Thoracic aorta (tissue), 2 donors: ENCODE results near the gene HJURP. TPM values are rescaled to one million over a fixed set of nuclear protein-coding genes. Genes with fewer than 3 reads are reported as not detected.

Experiments
- ATAC-seq: fragments of 150-250 bp; one replicate; pipeline ENCODE4 v1.8.0; 2017; ENCODE audit warnings: low read depth; ENCODE audit not compliant: insufficient number of reproducible peaks, low FRiP score
- DNase-seq: peaks from one replicate; pipeline ENCODE4 v3.0.0-alpha.2; 2020; ENCODE audit warnings: low spot score
- H3K27ac ChIP-seq, 2 donors: fragments of 200-600 bp; sonication (generic); 1 replicate in 1 of 2; 2 replicates in 1 of 2; pipeline ENCODE4 v1.5.1; 2016; ENCODE audit warnings: mild to moderate bottlenecking in 2 of 2, moderate library complexity in 2 of 2
- H3K27me3 ChIP-seq: fragments of 200-600 bp; sonication (generic); replicated peaks from 2 replicates; pipeline ENCODE4 v1.6.0; 2016; ENCODE audit warnings: mild to moderate bottlenecking; ENCODE audit not compliant: insufficient read depth
- H3K36me3 ChIP-seq: fragments of 200-600 bp; sonication (generic); one replicate; pipeline ENCODE4 v1.5.1; 2016
- H3K4me1 ChIP-seq, 2 donors: fragments of 200-600 bp; sonication (generic); 1 replicate in 1 of 2; 2 replicates in 1 of 2; pipeline versions ENCODE4 v1.5.1 to v1.6.0; 2016; ENCODE audit warnings: low read depth in 2 of 2, mild to moderate bottlenecking in 1 of 2; ENCODE audit not compliant: control insufficient read depth in 1 of 2
- H3K4me3 ChIP-seq: fragments of 200-600 bp; sonication (generic); 2 replicates; pipeline ENCODE4 v1.5.1; 2016; ENCODE audit warnings: mild to moderate bottlenecking
- H3K9me3 ChIP-seq: fragments of 200-600 bp; sonication (generic); 2 replicates; pipeline ENCODE4 v1.5.1; 2016
- total RNA-seq, 2 donors: library from RNA; depleted of rRNA; stranded (reverse); fragments of >200 nt; gene quantifications; one replicate each; pipeline versions ENCODE4 v1.1.0 to v1.2.3, GENCODE V29; 2016
- TF ChIP-seq, protein P1 (sequence below): fragments of 200-600 bp; sonication (generic); IDR thresholded peaks from one replicate; pipeline ENCODE4 v1.5.1; 2019; ENCODE audit warnings: antibody characterized with exemption

Gene HJURP
- total RNA-seq, 2 donors from 2014 or later, result 0.95 to 1.6 TPM

DNA sequence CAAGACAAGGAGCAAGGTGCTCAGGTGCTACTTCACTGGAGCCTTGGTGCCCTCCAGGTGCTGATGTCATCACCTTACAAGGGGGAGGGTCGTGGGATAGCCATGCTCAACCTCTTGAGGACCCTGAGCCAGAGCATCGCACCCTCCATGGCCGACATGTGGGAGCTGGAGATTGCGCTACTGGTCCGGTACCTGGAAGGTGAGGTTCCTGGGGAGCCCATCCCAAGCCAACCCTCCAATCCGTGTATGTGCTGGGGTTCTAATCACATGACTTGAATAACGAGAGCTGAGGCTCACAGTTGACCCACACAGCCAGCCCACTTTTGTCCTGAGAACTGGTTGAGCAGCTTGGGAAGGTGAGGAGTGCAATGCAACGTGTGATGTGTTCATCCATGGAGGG is 50.3 kb downstream of the HJURP start:
- Histone ChIP-seq H3K27ac (no peak overlapping the region), H3K4me3 (no peak overlapping the region), H3K36me3 (no peaks in the 10 kb centered on the region), H3K9me3 (no peaks in the 10 kb centered on the region), H3K4me1 (no peaks in the 10 kb centered on the region), H3K27me3 (no peaks in the 10 kb centered on the region)
- ATAC-seq, result no peak
- TF ChIP-seq, protein P1, sequence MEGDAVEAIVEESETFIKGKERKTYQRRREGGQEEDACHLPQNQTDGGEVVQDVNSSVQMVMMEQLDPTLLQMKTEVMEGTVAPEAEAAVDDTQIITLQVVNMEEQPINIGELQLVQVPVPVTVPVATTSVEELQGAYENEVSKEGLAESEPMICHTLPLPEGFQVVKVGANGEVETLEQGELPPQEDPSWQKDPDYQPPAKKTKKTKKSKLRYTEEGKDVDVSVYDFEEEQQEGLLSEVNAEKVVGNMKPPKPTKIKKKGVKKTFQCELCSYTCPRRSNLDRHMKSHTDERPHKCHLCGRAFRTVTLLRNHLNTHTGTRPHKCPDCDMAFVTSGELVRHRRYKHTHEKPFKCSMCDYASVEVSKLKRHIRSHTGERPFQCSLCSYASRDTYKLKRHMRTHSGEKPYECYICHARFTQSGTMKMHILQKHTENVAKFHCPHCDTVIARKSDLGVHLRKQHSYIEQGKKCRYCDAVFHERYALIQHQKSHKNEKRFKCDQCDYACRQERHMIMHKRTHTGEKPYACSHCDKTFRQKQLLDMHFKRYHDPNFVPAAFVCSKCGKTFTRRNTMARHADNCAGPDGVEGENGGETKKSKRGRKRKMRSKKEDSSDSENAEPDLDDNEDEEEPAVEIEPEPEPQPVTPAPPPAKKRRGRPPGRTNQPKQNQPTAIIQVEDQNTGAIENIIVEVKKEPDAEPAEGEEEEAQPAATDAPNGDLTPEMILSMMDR, result no peak
- DNase-seq, result no peak

DNA sequence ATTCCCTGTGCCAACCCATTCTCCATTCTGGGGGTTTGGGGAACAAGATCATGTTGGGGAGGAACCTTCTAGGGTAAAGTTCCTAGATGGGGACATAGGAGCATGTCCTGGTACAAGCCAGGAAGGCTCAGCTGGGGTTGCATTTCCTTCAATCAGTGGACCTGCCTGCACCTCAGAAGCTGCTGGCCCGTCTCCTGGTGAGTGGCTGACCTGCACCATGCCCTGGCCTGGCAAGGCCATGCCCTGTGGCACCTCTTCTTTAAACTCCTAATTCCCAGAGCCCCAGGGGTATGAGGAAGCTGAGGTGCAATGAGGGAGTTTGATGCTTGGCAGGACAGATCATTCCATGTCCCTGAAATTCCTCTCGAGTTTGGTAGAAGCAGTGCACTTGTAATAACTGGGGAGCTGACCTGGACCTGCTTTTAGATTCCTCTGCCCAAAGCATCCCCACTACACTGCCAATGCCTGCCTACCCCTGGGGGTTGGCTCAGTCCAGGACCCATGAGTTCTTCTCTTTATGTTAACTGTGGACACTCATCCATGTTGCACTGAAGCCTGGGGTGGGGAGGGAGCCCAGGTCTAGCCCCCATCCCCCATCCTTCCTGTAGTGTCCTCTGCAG is 50.9 kb downstream of the HJURP start:
- no peak overlapping the region for H3K27ac ChIP-seq
- no peak overlapping the region for H3K4me3 ChIP-seq
- H3K36me3 ChIP-seq, result no peaks in the 10 kb centered on the region
- H3K27me3 ChIP-seq, result no peaks in the 10 kb centered on the region
- ATAC-seq (no peak), DNase-seq (no peak)
- TF ChIP-seq, protein P1, result no peak
- H3K4me1 ChIP-seq, result no peaks in the 10 kb centered on the region
- H3K9me3 ChIP-seq, result no peaks in the 10 kb centered on the region

DNA sequence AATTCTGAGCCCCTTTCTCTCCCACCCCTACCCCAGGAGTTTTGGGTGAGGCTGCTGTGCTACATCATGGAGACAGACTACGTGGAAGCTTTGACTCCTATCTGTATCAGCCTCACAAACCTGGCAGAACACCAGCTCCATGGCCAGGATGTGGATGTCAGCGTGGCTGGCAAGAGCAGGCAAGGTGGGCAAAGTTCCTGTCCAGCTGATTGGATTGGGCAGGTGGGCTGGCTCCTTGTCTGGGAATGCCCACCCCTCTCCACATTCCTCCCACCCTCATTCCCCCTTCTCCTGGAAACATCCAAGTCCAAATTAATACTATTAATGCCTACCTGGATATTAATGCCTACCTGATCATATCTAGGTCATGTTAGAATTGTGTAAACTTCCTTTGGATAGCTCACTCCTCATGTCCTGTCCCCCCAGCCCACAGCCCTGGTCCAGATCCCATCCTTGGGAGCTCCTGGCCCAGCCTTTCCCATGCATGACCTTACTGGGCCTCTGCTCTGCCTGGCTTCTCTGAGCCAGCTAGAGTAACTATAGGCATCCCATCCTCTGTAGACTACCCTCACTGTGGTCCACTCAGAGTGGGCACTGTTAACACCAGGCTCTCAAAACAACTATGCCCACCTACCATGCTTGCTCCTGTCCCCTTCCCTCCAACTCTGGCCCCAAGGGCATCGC is 52.1 kb downstream of the HJURP start:
- TF ChIP-seq, protein P1, result no peak
- ATAC-seq (no peak), DNase-seq (no peak)
- Histone ChIP-seq H3K36me3 (no peaks in the 10 kb centered on the region), H3K9me3 (no peaks in the 10 kb centered on the region), H3K4me1 (no peaks in the 10 kb centered on the region), H3K27ac (no peak overlapping the region), H3K4me3 (no peak overlapping the region), H3K27me3 (no peaks in the 10 kb centered on the region)

DNA sequence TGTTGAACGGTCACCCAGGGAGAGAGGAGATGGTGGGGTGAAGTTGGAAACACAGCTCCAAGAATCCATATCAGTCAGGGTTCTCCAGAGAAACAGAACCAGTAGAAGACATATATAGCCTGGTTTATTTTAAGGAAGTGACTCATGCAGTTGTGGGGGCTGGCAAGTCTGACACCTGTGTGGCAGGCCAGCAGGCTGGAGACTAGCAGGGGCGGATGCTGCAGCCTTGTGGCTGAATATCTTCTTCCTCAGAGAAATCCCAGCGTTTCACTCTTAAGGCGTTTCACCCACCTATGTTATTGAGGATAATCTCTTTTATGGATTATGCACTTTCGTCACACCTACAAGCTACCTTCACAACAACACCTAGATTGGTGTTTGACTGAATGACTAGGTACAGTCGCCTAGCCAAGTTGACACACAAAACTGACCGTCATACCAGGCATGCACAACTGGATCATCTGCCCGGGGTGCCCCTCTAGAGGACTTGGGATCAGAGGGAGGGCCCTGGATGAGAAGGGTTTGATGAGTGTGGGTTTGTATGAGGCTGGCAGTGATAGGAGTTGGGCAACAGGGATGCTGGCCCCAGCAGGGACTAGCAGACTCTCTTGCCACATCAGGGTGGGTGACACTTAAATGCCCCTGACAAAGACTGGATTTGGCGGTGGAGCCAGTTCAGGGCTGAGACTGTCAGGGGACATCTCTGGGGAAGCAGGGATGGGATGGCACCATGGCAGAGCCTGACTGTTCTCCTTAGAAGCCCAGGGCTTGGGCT is 52.8 kb downstream of the HJURP start:
- no peak overlapping the region for H3K27ac ChIP-seq
- no peaks in the 10 kb centered on the region for H3K9me3 ChIP-seq
- TF ChIP-seq, protein P1, result no peak
- no peaks in the 10 kb centered on the region for H3K36me3 ChIP-seq
- ATAC-seq, result no peak
- H3K4me3 ChIP-seq, result no peak overlapping the region
- DNase-seq, result no peak
- no peaks in the 10 kb centered on the region for H3K27me3 ChIP-seq
- no peaks in the 10 kb centered on the region for H3K4me1 ChIP-seq

DNA sequence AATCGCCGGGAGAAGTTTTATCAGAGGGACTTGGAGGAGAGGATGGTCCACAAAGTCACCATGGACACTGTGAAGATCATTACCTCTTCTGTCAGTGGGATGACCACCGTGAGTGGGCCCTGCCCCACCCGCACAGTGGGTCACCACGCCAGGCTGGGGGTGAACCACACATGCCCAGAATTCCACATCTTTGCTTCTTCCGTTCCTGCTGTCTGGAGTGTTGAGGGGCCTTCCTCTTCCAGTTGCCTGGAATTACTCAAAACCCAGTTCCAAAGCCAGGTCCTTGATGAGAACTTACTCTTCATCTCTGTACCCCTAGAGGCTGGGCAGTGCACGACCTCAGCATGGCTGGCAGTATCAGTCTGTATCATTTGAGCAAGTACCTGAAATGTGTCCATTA is 54.1 kb downstream of the HJURP start:
- no peaks in the 10 kb centered on the region for H3K27me3 ChIP-seq
- no peak for DNase-seq
- H3K27ac ChIP-seq, result no peak overlapping the region
- no peaks in the 10 kb centered on the region for H3K9me3 ChIP-seq
- H3K36me3 ChIP-seq, result no peaks in the 10 kb centered on the region
- ATAC-seq, result no peak
- no peak overlapping the region for H3K4me3 ChIP-seq
- no peaks in the 10 kb centered on the region for H3K4me1 ChIP-seq
- TF ChIP-seq, protein P1, result no peak
